ENCODE measurements around the gene TTC8.
"Not testable (repeated sequence)": the region's sequence is repeated elsewhere in the genome, so short reads cannot be mapped to it uniquely, and the experiment has no call there.

The TTC8 gene

GRCh38 chr14:88824314-88825077 lies at the start of gene TTC8:
TTC8 (plus strand) TSS chr14:88824651; CDS start chr14:88824708, 57 bp downstream.
- in situ Hi-C loops (cut with MboI; ENCODE audit: low sequenced_read_pairs) = no loop called here

DNA sequence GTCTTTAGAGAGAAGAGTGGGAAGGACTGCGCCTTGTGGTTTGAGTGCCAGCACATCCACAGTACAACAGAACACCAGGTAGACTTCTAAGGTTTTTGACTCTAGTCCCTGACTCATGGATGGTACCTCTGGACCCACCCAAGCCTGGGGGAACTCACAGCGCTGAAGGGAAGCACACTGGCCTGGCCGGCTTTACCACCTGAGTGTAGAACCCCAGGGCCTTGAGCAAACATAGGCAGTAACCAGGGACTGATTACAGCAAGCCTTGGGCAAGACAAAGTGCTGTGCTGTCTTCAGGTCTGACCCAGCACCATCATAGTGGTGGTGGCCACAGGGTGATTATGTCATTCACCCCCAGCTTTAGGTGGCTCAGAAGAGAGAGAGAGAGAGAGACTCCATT lies 48.9 kb upstream of the TTC8 start:
- in situ Hi-C loops (cut with MboI; ENCODE audit: low sequenced_read_pairs) = no loop called here

GRCh38 chr14:88785911-88786310 lies 38.5 kb upstream of the TTC8 start:
- in situ Hi-C loops (cut with MboI; ENCODE audit: low sequenced_read_pairs) = no loop called here

- in situ Hi-C loops (cut with MboI; ENCODE audit: low sequenced_read_pairs) = no loop called here
These were observed 37.7 kb upstream of the TTC8 start for GRCh38 chr14:88786715-88787114.

DNA sequence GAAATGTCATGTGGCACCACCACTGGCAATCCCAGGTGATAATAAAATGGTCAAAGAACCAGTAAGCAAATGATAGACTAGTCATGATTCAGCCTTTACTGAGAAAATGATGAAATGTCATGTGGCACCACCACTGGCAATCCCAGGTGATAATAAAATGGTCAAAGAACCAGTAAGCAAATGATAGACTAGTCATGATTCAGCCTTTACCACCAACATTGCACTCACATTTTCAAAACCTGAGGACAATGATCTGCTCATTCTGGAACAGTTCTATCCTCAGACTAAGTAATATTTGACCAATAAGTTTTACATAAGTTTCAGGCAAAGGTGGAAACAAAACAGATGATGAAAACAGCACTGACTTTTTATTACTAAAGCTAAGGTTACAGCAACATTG lies 34.9 kb upstream of the TTC8 start:
- in situ Hi-C loops (cut with MboI; ENCODE audit: low sequenced_read_pairs) = not testable (repeated sequence)

DNA sequence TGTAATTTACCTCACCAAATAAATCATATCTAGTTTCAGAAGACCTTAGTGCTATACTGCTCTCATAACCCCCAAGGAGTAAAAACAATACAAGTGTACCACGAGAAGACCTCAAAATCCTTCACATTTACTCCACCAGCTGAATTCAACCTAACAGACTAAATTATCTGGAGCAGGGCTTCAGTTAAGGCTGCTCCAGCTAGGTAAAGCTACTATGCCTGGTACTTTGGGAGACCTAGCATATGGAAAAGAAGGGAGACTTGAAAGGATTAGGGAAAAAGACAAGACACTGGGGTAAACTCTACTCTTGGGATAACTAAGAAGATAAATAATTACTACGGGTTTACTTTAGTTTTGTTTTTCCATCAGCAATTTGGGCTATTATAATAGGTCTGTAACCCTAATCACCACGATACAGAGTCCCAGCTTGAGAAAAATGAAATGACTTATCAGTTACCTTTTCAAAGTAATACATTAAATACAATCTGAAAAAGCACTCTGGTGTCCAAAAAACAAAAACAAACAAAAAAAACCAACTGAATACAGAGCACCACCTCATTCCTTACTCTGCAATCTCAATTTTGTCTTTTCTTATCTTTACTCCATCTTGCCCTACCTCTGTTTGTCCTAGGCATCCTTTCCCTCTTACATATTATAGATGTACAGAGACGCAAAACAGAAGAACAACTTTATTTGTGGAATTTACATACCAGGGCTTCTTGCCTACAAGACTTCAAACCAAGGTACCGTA lies 33.8 kb upstream of the TTC8 start:
- in situ Hi-C loops (cut with MboI; ENCODE audit: low sequenced_read_pairs) = no loop called here

GRCh38 chr14:88791252-88791621 lies 33.2 kb upstream of the TTC8 start:
- in situ Hi-C loops (cut with MboI; ENCODE audit: low sequenced_read_pairs) = no loop called here

GRCh38 chr14:88791629-88792472 lies 32.6 kb upstream of the TTC8 start:
- in situ Hi-C loops (cut with MboI; ENCODE audit: low sequenced_read_pairs) = no loop called here

- in situ Hi-C loops (cut with MboI; ENCODE audit: low sequenced_read_pairs) = no loop called here
These were observed 31.8 kb upstream of the TTC8 start, which contains the start of gene EML5 for GRCh38 chr14:88792473-88793258. EML5 (minus strand) TSS chr14:88792953; CDS start chr14:88792503, 450 bp downstream.

DNA sequence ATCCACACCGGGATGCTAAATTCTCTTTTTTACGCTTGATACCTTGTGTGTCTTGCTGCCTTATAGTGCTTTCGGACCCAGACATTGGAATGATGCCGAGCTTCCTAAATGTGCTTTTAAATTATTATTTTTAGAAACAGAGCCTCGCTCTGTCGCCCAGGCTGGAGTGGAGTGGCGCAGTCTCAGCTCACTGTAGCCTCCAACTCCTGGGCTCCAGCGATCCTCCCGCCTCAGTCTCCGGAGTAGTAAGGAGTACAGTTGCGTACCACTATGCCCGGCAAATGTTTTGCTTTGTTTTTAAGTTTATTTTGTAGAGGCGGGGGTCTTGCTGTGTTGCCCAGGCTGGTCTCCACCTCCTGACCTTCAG lies 31.2 kb upstream of the TTC8 start:
- in situ Hi-C loops (cut with MboI; ENCODE audit: low sequenced_read_pairs) = no loop called here

DNA sequence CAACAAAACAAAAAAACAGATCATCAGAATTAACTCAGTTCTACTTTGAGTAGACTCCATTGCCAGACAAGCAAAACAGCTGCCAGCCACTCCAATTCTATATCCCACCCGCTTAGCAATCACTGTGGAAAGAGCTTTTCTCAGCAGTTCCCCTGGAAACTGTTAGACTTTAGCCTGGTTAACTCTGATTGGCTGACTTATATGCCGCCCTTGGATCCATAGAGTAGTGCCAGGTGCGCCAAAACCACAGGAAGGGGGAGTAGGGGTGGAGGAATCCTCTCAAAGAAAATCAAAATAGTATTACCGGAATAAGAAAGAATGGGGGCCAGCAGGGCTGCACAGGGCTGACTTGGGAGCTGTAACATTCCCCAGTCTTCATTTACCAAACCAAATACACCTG lies 26.3 kb upstream of the TTC8 start:
- in situ Hi-C loops (cut with MboI; ENCODE audit: low sequenced_read_pairs) = no loop called here

- in situ Hi-C loops (cut with MboI; ENCODE audit: low sequenced_read_pairs) = no loop called here
These were observed 24.9 kb upstream of the TTC8 start for GRCh38 chr14:88799522-88799921.

DNA sequence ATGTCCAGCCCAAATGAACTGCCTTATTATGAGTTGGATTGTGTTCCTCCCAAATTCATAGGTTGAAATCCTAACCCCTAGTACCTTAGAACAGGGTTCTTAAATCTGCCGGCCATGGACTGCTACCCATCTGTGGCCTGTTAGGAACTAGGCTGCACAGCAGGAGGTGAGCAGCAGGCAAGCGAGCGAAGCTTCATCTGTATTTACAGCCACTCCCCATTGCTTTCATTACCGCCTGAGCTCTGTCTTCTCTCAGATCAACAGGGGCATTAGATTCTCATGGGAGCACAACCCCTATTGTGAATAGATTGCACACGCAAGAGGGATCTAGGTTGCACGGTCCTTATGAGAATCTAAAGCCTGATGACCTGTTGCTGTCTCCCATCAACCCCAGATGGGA lies 21.9 kb upstream of the TTC8 start:
- in situ Hi-C loops (cut with MboI; ENCODE audit: low sequenced_read_pairs) = no loop called here

DNA sequence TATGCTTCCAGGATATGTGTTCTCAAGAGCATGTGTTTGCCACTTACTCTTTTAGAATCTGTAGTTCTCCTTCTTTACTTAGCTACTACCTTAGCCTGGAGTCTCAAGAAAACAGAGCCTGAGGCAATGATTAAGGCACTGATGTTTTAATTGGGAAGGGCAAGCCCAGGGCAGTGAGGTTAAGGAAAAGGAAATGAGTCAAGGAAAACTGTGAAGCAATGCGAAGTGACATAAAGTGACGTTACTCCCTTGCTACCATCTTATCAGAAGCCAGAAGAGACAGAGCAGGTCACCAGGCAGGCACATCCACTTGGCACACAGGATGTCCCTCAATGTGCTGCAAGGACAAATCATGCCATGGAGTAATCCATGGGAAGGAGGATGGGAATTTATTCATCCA lies 20.4 kb upstream of the TTC8 start:
- in situ Hi-C loops (cut with MboI; ENCODE audit: low sequenced_read_pairs) = no loop called here

DNA sequence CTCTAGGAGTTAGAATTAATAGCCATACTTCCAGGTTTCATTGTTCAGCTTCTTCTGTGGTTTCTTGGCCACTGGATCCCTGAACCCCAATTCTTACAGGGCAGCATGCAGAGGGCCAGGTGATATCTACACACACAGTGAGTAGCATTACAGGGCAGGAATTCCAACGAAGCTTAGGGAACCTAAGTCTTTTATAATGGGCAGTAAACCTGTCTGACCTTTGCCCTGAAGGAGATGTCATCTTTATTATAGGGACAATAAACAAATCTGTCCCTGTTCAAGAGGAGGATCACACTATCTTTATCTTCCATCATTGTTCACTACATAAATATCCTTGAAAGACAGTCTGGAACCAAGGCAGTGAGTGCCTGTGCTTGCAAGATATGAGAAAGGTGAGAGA lies 20.0 kb upstream of the TTC8 start:
- in situ Hi-C loops (cut with MboI; ENCODE audit: low sequenced_read_pairs) = no loop called here

- in situ Hi-C loops (cut with MboI; ENCODE audit: low sequenced_read_pairs) = no loop called here
These were observed 16.1 kb upstream of the TTC8 start for GRCh38 chr14:88808359-88808758.

GRCh38 chr14:88815980-88816379 lies 8.5 kb upstream of the TTC8 start:
- in situ Hi-C loops (cut with MboI; ENCODE audit: low sequenced_read_pairs) = no loop called here

- in situ Hi-C loops (cut with MboI; ENCODE audit: low sequenced_read_pairs) = no loop called here
These were observed 6.4 kb upstream of the TTC8 start for GRCh38 chr14:88818018-88818417.

DNA sequence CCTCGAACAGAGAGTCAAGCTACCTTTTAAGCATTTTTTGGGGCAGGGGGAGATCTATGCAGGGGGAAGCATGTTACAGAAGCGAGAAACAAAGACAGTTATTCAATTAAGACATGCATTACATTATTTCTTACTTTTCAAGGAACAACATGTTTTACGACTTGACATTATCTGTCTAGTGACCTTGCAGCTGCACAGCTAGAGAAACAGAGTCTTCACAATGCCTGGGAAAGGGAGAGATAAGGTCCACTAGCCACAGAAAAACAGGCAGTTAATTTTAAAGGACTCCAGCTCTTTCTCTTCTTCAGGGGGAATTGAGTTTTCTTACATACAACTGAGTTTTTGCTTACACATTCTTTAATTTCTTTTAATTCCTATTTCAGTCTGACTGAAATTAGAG lies 4.8 kb upstream of the TTC8 start:
- in situ Hi-C loops (cut with MboI; ENCODE audit: low sequenced_read_pairs) = not testable (repeated sequence)

DNA sequence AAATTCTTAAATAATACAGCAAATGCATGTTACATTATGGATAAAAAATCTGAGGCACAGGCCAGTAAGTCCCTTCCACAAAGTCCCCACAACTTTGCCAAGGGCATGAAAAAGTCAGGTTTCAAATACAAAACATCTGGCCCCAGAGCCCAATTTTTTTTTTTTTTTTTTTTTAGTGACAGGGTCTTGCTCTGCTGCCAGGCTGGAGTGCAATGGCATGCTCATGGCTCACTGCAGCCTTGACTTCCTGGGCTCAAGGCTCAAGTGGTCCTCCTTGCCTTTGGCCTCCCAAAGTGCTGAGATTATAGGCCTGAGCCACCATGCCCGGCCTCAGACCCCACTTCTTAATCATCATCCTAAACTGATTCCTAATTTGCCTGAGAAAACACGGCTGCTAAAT lies 3.1 kb upstream of the TTC8 start:
- in situ Hi-C loops (cut with MboI; ENCODE audit: low sequenced_read_pairs) = no loop called here

- in situ Hi-C loops (cut with MboI; ENCODE audit: low sequenced_read_pairs) = no loop called here
These were observed 2.6 kb upstream of the TTC8 start for GRCh38 chr14:88821888-88822287.

Measured in HL-60/S4 treated with phorbol 12-myristate 13-acetate at 8.2 ng/mL for 4 days and 3 days (cell line).